Caki2 (cell line): Measurements from ENCODE around the gene IL10RB. TPM values are rescaled to one million over a fixed set of nuclear protein-coding genes. Genes with fewer than 3 reads are reported as not detected.

ENCODE experiments used
- DNase-seq: peaks from one replicate; pipeline ENCODE4 v3.0.0-alpha.2; 2015; ENCODE audit warnings: low read depth
- in situ Hi-C: cut with HindIII; loops from 2 replicates; pipeline ENCODE4 v1.10.0; 2016; ENCODE audit warnings: low sequenced_read_pairs, low pct_unique_long_range_greater_than_20kb, mixed read lengths
- total RNA-seq: library from RNA; depleted of rRNA; stranded (reverse); fragments of >200 nt; shearing (Covaris generic); gene quantifications from 2 replicates; pipeline ENCODE4 v1.2.3, GENCODE V29; 2014; ENCODE audit warnings: low replicate concordance

IL10RB gene
- total RNA-seq, 1 experiment from 2014 or later: 64.9 TPM

DNA sequence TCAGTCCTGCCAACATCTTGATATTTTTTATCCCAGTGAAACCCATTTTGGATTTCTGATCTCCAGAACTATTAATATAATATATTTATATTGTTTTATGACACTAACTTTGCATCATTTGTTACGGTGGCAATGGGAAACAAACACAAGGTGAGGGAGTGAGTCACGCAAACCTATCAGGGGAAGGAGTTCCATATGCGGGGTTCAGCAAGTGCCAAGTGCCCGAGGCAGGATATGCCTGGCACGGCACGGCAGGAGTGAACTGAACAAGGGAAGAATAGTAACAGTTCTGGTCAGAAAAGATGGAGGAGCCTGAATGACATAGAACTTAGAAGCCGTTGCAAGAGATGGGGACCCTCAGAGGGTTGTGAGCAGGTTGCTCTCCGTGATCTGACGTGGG lies 7.7 kb upstream of the IL10RB start:
- in situ Hi-C loops: no loop called here
- DNase-seq: no peak

DNA sequence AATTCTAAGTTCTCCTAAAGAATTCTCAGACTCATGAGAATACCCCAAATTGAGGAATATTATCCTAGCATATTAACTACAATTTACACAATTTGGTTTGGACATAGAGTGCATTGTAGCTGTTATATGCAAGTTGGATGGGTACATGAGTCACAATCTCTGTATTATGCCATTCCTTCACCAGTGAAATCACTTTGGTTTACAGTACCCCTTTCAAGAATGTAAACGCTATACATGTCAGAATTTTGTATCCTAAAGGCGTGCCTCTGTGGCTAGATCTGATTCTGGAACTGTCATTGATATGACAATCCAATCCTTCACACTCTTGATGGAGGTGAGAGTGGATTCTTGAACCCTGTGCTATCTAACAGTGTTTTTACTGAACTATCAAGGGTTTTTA lies 6.7 kb upstream of the IL10RB start:
- no peak for DNase-seq
- in situ Hi-C loops: no loop called here

DNA sequence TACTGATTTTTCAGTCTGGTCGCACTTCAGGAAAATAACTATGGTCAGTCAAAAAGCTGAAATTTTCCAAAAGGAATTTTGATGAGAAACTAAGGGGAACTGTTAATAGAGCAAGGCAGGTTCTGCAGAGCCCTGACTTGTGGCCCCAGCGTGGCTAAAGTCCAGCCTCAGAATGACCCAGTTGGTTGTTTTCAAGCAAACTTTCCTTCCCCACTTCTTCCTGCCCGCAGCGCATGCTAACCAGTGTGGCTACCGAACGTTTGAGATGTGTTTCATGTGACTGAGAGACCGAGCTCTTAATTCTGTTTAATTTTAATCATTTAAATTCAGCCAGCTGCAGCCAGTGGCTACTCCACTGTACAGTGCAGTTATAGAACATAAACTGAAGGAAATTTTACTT lies 6.2 kb upstream of the IL10RB start:
- in situ Hi-C loops: no loop called here

DNA sequence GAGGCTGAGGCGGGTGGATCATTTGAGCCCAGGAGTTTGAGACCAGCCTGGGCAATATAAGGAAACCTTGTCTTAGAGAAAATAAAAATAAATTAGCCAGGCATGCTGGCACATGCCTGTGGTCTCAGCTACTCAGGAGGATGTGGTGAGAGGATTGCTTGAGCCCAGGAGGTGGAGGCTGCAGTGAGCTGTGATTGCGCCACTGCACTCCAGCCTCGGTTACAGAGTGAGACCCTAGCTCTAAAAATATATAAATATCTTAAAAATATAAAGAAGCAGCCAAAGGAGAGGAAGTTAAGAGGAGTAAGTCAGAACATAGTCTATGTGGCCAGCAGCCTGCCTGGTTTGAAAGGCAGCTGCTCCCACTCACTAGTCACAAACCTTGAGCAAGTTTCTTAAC lies 4.5 kb upstream of the IL10RB start:
- no peak for DNase-seq
- in situ Hi-C loops: no loop called here

More for the DNA sequence above, 6.2 kb upstream of the IL10RB start:
- no peak for DNase-seq

DNA sequence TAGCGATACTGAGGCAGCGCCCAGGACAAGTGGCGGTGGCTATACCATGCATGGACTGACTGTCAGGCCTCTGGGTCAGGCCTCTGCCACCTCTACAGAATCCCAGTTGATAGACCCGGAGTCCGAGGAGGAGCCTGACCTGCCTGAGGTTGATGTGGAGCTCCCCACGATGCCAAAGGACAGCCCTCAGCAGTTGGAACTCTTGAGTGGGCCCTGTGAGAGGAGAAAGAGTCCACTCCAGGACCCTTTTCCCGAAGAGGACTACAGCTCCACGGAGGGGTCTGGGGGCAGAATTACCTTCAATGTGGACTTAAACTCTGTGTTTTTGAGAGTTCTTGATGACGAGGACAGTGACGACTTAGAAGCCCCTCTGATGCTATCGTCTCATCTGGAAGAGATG lies 3.2 kb upstream of the IL10RB start:
- no peak for DNase-seq
- in situ Hi-C loops: no loop called here

DNA sequence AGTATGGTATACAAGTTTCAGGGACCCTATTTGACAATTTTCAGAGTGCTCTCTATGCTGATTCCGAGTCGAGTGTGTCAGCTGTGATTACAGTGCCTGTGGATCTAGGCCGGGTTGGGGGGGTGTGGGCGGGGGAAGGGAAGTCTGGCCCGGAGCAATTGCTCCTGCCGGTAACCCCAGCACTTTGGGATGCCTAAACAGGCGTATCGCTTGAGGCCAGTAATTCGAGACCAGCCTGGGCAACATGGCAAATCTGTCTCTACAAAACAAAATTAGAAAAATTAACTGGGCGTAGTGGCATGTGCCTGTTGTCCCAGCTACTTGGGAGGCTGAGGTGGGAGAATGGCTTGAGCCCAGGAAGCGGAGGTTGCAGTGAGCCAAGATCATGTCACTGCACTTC lies 1.6 kb upstream of the IL10RB start:
- no peak for DNase-seq
- in situ Hi-C loops: no loop called here

DNA sequence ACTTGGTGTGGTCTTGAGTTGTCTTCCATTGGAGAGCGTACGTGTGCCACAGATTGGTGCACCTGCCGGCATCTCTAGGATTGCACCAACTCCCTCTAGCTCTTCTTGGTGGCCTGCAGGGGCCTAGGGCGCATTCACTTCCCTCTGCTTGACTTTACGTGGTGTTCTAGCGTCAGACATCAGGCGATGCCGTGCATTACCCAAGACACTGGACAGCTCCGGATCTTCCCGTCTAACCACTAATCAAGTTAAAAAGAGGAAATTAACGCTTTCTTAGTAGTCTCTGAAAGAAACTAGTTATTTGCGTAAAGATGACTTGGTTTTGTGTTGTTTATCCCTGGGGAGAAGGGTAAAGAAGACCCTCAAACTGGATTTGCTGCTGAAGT lies 510 bp upstream of the IL10RB start:
- no peak for DNase-seq
- in situ Hi-C loops: no loop called here

DNA sequence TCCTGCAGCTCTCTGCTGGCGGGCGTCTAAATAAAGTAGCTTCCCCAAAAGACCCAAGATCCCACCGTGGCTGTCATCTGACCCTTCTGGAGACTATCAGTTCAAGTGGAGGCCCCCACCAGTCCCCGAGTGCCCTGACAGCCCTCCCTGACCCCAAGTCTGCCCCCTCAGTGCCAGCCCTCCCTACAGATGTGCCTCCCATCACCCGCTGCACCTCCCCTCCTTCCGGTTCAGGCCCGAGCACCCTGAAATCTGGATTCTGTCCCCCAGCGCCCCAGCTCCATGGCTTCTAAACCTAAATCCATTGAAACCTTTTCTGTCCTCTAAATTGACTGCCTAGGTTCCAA lies 595 bp downstream of the IL10RB start:
- no peak for DNase-seq
- in situ Hi-C loops: no loop called here

DNA sequence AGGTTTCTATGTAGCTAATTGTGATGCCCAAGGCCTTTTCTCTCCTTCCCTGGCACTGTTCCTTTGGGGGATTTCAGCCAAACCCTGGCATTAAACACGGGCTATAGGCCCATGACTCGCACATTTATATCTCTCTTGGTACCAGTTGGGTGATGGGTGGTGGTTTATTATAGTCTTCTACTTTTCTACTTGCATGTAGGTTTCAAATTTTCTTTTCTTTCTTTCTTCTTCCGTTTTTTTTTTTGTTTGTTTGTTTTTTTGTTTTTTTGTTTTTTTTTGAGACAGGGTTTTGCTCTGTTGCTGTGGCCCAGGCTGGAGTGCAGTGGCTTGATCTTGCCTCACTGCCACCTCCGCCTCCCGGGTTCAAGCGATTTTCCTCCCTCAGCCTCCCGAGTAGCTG lies 1.1 kb downstream of the IL10RB start:
- DNase-seq: no peak

DNA sequence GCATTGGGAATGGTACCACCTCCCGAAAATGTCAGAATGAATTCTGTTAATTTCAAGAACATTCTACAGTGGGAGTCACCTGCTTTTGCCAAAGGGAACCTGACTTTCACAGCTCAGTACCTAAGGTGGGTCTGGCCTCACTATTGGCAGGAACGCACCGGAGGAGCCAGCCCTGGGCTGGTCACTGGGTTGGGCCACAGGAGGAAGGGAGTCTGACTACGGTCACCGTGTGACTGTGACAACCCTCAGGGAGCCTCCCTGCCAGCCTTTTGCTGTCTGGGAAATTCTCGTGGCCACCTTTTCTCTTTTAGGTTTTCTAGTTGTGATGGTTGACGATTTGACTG lies 2.2 kb downstream of the IL10RB start:
- DNase-seq: no peak
- in situ Hi-C loops: no loop called here

More for the DNA sequence above, 1.1 kb downstream of the IL10RB start:
- in situ Hi-C loops: no loop called here

DNA sequence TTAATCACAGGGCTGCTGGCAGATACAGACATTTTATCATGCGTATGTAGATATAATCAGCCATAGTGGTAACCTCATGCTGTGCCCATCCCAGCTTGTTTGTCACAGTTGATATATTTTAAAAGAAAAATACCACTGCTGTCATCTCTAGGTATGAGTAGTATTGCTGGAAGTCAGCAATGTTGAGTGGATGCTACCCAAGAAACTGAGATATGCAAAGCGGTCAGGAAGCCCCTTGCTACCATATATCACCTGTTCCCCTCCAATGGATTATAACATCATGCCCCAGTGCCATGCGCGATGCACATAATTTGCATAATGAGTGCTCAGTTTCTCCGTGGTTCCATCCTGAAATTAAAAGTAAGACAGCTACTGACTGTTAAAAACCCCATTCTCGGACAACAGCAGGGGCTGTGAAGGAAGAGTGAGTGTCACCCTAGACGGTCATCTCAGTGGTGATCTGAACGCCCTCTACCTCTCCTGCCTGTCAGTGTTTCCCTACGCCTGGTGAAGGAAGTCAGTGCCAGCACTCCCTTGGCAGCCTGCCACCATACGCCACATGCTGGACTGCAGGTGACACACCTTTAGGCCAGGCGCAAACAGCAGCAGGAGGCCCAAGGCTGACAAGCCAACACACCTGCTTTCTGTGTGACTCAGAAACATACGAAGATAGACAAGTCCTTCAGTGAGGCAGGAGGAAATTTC lies 2.7 kb downstream of the IL10RB start:
- in situ Hi-C loops: no loop called here
- peak; percentile 58 for DNase-seq

DNA sequence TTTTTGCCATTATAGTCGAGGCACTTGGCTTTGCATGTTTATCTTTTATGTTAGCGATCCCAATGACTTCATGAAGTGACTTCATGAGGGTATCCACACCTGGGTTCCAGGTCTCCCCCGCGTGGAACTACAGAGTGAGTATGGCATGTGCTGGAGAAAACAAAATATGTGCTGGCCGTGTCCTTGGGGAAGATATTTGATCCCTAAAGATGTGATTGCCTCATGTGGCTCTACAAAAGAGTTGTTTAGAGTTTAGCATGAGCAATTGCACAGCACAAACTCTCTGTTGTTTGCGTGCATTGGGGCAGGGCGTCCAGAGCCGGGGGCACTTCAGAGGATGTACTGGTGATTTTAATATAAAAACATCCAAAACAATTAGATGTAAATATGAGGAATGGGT lies 4.8 kb downstream of the IL10RB start:
- in situ Hi-C loops: no loop called here
- DNase-seq: no peak

DNA sequence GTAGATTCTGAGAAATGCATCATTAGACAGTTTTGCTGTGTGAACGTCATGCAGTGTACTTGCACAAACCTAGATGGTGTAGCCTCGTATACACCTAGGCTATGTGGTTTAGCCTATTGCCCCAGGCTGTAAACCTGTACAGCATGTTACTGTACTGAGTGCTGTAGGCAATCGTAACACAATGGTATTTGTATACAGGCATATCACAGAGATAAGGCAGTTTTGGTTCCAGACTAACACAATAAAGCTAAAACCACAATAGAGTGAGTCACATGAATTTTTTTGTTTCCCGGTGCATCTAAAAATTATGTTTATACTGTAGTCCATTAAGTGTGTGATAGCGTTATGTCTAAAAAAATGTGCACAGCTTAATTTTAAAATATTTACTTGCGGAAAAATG lies 6.9 kb downstream of the IL10RB start:
- in situ Hi-C loops: no loop called here
- peak; percentile 25 for DNase-seq

DNA sequence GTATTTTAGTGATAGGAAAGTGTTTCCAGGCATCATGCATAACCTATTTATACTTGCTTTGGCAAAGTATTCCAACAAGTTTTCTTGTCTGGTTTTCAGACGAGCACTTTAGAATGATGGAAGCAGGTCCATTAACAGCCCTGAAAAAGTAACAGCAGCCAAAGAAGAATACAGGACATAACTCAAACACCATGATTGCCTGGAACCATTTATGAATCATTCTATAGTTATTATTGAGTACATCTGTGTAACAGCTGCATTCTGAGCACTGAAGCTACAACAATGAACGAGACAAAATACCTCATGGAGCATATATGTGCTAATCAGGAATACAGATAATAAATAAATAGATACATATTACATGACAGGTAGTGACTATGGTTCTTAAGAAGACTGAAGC lies 12.6 kb downstream of the IL10RB start:
- in situ Hi-C loops: no loop called here
- DNase-seq: no peak

DNA sequence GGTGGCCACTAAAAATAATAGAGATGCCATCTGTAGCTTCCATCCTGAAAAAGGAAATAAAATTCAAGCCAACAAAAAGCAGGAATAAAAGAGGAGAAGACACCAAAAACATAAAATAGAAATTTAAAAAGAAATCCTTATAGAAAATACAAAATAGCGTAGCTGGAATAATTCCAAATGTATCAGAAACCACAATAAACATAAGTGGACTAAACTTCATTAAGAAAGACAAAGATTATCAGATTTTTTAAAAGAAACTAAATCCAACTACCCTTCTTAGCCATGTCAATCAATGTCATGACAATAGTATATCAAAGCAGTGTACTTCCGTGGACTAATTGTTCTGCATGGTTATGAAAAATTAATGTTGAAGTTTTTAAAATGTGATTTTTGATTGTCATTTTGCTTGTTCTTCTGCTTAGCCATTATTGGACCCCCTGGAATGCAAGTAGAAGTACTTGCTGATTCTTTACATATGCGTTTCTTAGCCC lies 13.2 kb downstream of the IL10RB start:
- no peak for DNase-seq
- in situ Hi-C loops: no loop called here

DNA sequence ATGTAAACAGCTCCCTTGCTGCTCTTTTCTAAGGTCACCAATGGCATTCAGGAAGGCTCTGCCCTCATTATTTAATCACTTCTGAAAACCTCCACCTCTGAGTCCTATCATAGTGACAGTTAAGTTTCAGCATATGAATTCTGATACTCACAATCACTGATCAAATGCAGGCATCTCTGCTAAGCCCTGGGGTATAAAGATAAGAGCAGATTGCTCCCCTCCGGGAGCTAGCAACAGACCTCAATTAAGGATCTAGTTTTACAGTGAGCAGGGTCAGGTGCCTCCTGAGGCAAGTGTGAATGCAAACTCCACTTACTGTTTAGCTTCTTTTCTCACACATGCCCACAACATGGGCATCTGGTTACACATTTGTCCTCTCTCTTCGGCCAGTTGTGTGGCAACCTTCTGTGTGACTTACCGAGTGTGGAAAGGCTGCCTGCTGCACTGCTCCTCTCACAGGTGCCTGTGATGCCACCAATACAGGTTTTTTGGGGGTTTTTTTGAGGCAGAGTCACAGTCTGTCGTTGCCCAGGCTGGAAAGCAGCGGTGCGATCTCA lies 15.0 kb downstream of the IL10RB start:
- in situ Hi-C loops: no loop called here
- no peak for DNase-seq

DNA sequence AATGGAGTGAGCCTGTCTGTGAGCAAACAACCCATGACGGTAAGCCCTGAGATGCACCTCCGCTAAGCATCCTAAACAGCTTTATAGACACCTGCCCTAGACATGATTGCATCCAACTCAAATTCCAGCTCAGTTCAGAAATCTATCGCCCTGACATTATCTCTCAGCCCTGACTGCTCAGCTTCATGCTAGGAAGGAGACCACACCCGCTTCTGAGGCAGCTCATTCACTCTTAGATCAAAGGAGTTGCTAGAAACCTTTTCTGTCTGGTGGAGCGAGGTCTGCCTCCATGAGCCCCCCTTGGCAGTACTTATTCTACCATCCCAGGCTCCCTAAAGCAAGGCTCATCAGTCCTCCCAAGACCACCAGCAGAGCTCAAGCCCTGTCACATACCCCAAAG lies 17.0 kb downstream of the IL10RB start:
- no peak for DNase-seq
- in situ Hi-C loops: no loop called here

DNA sequence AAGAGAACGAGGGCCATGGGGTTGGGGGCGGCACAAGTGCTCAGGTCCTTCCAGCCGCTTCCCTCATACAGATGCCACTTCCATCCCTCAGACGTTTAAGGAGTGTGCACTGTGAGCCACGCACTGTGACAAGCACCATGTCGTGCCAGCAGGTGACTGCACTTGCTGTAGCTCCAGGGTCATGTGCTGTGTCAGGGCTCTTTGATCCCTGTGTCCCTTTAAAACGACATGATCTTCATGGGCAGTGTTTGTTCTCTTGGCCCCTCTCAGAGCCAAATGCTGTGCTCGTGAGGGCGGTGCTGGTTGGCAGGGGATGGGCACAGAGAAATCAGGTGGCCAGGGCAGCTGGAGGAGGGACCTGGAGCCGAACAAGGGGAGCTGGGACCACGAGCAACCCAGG lies 19.9 kb downstream of the IL10RB start:
- no peak for DNase-seq
- in situ Hi-C loops: no loop called here

DNA sequence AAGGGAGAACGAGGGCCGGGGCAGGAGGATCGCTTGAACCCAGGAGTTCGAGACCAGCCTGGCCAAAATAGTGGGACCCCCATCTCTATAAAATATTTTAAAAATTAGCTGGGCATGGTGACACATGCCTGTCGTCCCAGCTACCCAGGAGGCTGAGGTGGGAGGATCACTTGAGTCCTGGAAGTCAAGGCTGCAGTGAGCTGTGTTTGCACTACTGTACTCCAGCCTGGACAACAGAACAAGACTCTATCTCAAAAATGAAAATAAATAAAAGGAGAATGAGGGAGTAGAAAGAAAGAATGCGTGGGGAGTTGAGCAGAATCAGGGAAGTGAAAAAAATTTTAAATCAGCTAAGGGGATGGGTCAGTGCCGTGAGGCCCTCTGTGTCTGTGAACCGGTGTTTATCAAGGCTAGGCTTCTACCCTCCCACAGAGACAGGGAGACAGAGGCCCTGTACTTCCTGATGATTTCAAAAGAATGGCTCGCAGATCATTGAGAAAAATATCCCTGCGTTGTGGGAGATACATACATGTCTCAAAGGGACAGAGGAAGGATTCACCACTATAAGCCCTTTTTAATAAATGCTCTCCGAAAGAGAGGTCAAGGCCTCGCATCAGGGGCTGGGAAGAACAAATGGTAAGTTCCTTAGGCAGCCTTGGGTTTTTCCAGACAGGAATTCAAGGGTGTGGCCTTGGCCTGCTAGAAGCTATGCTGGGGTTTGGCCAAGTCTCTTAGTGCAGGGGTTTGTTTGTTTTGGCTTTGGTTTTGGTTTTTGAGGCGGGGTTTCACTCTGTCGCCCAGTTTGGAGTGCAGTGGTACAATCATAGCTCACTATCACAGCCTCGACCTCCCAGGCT lies 20.7 kb downstream of the IL10RB start:
- in situ Hi-C loops: no loop called here
- DNase-seq: peak; percentile 68
